Right ventricle myocardium superior (tissue), 1 donor: ENCODE data around the gene HACD3. TPM values are rescaled to one million over a fixed set of nuclear protein-coding genes. Genes with fewer than 3 reads are reported as not detected.
"Not testable (repeated sequence)": the region's sequence is repeated elsewhere in the genome, so short reads cannot be mapped to it uniquely, and the experiment has no call there.

Experiments used
- ATAC-seq: fragments of 200-7000 bp; cut with Tn5 transposase; one replicate; pipeline ENCODE4 v1.9.1; 2020; ENCODE audit warnings: mild to moderate bottlenecking; ENCODE audit not compliant: poor library complexity
- DNase-seq: peaks from one replicate; pipeline ENCODE4 v3.0.0-alpha.2; 2020
- intact Hi-C: fragments of 100-400 bp; cut with DNase I; formaldehyde crosslinking; loops from one replicate; pipeline ENCODE4 v1.11.2; 2022
- total RNA-seq: library from RNA; stranded (reverse); fragmentation: NEBNext Ultra II Directional; extraction: Animal tissue kit (Norgen Biotek cat#: 25700); gene quantifications from one replicate; pipeline ENCODE4 v1.2.1, GENCODE V29; 2021
- donor health status: DM: no; HTN: yes; CAD: no; lungs with severe emphysema.

HACD3 gene
- total RNA-seq, 1 donor from 2014 or later: 8.7 TPM

- intact Hi-C loops: no loop called here
- ATAC-seq: no peak
Measured at GRCh38 chr15:65583701-65584100, 53.4 kb downstream of the HACD3 start.

DNA sequence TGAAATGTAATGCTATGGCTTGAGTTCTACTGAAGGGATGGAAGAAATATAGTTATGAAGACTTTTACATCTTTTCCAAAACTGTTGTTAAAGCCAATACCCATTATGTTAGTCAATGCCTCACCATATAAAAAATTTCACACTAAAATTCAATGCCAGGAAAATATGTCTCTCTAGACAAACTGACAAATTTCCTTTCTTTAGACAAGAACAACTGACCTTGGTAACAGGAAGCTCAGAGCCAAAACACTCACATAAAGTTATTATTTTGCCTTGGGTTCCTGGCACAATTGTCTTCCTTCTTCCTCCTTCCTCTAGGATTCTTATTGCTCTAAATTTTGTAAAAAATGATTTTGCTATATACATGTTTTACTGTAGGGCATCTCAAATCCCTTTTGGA, 54.0 kb downstream of the HACD3 start:
- no peak for DNase-seq
- intact Hi-C loops: no loop called here

More at GRCh38 chr15:65583701-65584100, 53.4 kb downstream of the HACD3 start:
- DNase-seq: no peak

DNA sequence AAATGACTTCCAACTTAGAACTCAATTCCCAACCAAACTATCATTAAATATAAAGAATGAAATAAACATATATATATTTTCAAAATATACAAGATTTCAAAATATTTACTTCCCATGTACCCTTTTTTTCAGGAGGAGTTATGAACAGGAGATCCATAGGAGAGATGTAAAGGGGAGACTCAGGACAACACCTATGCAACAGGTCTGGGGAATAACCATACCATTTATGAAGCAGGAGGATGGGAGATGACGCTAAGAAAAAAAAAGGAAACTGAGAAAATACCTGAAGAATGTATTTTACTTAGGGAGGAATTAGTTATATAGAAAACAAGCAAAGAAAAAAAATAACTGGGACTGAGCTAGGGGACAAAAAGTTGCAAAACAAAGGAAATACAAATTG, 56.8 kb downstream of the HACD3 start:
- intact Hi-C loops: no loop called here
- ATAC-seq (no peak), DNase-seq (no peak)

More for the DNA sequence above, 54.0 kb downstream of the HACD3 start:
- no peak for ATAC-seq

GRCh38 chr15:65595960-65596359, 65.7 kb downstream of the HACD3 start:
- DNase-seq: no peak
- ATAC-seq: no peak
- intact Hi-C loops: no loop called here

DNA sequence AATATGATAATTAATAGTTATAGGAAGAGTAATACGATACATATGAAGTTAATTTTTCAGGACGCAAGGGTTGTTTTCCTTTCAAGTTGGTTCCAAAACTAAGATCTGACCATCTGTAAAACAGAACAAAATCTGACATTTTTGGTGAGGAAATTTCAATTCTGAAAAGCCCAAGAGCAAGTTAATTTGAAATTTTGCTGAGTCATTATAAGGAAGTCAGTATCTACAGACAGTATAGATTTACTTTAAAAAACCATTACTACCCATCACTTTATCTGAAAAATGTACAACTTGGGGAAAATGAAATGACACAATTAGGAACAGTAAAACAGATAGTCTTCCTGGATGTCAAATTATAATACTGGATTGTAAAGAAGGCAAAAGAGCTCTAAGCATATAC, 68.2 kb downstream of the HACD3 start:
- ATAC-seq: no peak
- DNase-seq: no peak
- intact Hi-C loops: no loop called here

DNA sequence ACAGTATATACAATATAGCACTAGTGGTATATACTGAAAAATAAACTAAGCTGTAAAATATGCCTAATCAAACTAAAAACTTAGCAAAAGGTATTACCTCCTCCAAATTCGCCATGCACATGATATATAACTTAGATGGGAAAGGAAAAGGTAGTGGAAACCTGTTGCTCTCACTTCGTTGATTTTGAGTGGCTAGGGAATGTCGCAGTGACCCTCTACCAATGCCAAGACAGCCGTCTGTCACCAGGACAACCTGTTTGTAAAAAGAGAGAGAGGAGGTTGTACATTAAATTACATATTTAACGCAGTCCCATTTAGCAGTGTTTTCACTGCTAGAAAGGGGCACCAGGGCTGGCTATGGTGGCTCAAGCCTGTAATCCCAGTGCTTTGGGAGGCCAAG, 69.4 kb downstream of the HACD3 start:
- DNase-seq: no peak
- intact Hi-C loops: no loop called here
- no peak for ATAC-seq

GRCh38 chr15:65603134-65603533, 72.9 kb downstream of the HACD3 start:
- no peak for ATAC-seq
- intact Hi-C loops: no loop called here
- no peak for DNase-seq

DNA sequence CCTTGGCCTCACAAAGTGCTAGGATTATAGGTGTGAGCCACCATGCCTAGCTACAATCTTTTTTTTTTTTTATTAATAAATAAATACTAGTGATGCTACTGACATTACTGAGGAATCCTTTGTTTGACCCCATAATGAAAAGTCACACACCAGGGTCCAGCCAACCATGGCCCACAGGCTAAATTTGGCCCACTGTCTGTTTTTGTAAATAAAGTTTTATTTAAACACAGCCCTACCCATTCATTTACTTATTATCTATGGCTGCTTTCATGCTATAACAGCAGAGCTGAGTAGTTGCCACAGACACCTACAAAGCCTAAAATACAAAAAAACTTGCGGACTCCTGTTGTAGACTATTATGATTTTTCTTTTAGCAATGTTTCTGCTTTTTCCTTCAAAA, 73.3 kb downstream of the HACD3 start:
- no peak for ATAC-seq
- intact Hi-C loops: no loop called here
- DNase-seq: no peak

GRCh38 chr15:65610871-65611718, 80.8 kb downstream of the HACD3 start, which contains the start of gene INTS14:
TSS of gene INTS14 (minus strand) at chr15:65611131. CDS start at chr15:65607380, 3,751 bp downstream.
- intact Hi-C loops: no loop called here
- DNase-seq (peak; percentile 99), ATAC-seq (peak; percentile 99)

DNA sequence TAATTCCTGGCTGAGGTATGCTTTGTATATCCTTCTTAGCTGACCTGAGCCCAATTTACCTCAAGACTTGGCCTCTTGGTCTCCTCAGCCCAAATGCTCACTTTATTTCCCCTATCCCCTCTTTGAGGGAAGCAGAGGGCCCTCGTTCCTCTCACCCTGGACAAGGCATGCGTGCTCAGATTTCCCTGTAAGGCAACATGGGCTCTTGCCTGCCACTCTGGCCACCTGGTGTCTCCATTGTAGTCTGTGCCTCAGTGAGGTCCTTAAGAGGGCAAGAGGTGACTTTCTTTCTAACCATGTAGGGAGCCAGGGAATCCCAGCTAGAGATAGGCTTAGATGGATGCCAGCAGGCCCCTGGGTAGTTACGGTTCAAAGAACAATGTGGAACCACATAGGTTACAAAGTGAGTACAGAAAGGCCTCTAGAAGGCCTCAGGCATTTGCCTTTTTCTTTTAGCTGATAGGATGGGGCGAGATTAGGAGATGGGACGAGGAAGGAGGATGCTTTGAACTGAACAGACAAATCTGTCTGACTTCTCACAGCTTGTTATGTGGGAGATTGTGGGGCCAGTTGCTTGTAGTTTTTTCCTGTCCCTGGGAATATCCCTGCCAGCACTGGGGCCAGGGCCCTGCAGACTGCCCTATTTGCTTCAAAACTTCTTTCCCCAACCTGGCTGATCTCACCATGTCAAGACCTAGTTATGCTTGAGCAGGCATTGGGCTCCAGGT, 81.8 kb downstream of the HACD3 start:
- DNase-seq (no peak), ATAC-seq (no peak)
- intact Hi-C loops: no loop called here

GRCh38 chr15:65612616-65612946, 82.3 kb downstream of the HACD3 start:
- no peak for DNase-seq
- intact Hi-C loops: no loop called here
- no peak for ATAC-seq

DNA sequence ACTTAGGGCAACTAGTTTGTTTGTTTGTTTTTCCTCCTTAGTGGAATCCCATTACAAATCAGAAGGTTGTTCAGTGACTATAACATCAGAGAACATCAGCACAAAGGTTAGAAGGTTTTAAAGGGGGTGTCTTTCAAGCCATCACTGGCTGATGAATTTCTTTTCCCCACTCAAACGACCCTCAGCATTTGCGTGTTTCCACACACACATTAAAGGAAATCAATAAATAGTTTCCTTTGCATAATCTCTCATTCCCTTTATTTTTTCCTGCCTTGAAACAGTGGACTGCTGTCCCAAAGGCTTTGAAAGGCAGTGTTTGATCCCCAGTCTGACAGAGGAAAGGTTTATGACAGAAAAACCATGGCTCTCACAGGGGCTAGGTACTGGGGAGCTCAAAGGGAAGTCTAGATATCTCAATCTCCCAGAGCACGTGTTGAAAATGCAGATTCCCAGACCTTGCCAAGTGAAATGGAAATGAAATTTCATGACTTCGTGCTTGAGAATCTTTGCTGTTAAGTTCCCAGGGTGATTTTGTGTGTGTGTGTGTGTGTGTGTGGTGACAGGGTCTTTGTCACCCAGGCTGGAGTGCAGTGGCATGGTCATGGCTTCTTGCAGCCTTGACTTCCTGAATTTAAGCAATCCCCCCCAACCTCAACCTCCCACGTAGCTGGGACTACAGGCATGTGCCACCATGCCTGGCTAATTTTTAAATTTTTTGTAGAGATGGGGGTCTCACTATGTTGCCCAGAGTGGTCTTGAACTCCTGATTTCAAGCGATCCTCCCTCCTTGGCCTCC, 82.9 kb downstream of the HACD3 start:
- intact Hi-C loops: no loop called here
- ATAC-seq: no peak
- DNase-seq: no peak

GRCh38 chr15:65615887-65616286, 85.6 kb downstream of the HACD3 start:
- intact Hi-C loops, ATAC-seq, DNase-seq: not testable (repeated sequence)

DNA sequence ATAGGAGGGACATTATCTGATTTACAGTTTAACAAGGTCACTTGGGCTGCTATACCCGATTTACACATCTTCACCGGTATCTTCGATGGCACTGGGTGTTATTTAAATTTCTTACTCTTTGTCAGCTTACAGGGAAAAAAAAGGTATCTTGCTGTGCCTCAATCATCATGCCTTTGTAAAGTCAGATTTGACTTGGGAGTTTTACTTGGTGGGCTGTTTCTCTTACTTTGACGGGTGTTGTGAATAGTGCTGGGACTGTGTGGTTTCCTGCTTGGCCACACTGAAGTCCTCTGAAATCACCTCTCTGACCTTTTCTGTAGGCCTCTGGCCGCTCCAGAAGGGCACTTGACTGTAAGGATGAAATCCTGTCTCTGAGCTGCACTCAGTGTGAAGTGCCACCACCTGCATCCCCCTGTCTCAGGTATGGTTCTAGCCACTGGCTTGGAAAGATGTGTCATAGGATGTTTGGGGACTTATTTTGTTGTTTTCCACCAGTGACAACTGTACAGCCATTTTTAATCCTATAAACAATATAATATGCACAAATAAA, 88.4 kb downstream of the HACD3 start:
- ATAC-seq (no peak), DNase-seq (no peak)
- intact Hi-C loops: no loop called here

- intact Hi-C loops: no loop called here
- ATAC-seq: no peak
- DNase-seq: no peak
Measured at GRCh38 chr15:65619626-65620290, 89.5 kb downstream of the HACD3 start.

DNA sequence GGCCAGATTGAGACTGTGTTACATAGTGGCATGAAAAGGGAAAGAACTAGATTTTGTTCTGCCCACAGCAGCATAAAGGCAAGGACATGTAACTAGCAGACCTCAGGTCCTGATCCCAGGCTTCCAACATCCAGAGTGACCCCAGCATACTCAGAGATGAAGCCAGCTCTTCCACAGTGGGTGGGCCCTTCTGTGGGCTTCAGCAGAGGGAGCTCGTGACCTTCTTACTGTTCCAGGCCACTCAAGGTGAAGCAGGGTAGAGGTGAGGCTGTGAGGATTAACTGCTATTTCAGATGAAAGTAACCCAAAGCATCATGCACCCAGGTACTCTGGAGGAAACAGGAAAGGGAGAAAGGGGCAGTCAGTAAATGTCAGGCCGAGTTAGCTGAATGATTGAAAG, 90.6 kb downstream of the HACD3 start:
- no peak for ATAC-seq
- DNase-seq: no peak
- intact Hi-C loops: no loop called here

DNA sequence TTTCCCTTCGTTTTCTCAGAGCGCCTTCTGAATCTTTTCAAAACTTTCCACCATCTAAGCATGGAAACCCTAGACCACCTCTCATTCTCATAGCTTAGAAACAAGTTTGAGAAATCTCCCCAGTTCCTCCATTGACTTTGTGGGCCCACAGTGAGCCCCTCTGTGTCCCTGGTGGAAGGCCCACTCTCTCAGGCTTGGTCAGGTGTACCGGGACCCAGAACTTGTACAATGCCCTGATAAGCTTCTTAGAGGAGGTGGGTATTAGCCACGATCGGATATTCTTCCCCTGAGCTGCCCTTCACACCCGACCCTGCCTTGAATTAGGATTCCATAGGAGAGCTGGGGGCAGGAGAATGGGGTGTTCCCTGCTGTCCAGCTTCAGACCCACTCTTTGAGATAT, 91.4 kb downstream of the HACD3 start, which contains the start of gene SLC24A1:
Gene SLC24A1 (plus strand): TSS at position 301 of the 400 bp plus-strand sequence. CDS start 2,143 bp downstream, outside the sequence.
- DNase-seq: no peak
- ATAC-seq: no peak
- intact Hi-C loops: no loop called here

- ATAC-seq (no peak), DNase-seq (no peak)
- intact Hi-C loops: no loop called here
Measured at GRCh38 chr15:65623103-65623502, 92.8 kb downstream of the HACD3 start.
